ENCODE results near the gene ZNF507.

Gene ZNF507

GRCh38 chr19:32349051-32349450 is 3.6 kb downstream of the ZNF507 start:
- DNase-seq (ENCODE audit: low read depth) = no peak
- TF ChIP-seq CTCF (IDR thresholded peaks at IDR 0.05; ENCODE audit: insufficient read depth, low read depth, low read length, missing control alignments) = no peak
- H3K4me3 ChIP-seq (ENCODE audit: low read depth, low read length) = no peak overlapping the region

GRCh38 chr19:32349724-32350470 is 4.5 kb downstream of the ZNF507 start:
- TF ChIP-seq CTCF (IDR thresholded peaks at IDR 0.05; ENCODE audit: insufficient read depth, low read depth, low read length, missing control alignments) = no peak
- DNase-seq (ENCODE audit: low read depth) = no peak
- H3K4me3 ChIP-seq (ENCODE audit: low read depth, low read length) = no peak overlapping the region

- TF ChIP-seq CTCF (IDR thresholded peaks at IDR 0.05; ENCODE audit: insufficient read depth, low read depth, low read length, missing control alignments) = no peak
- no peak overlapping the region for H3K4me3 ChIP-seq (ENCODE audit: low read depth, low read length)
- DNase-seq (ENCODE audit: low read depth) = no peak
Measured at GRCh38 chr19:32350471-32350865, 5.1 kb downstream of the ZNF507 start.

GRCh38 chr19:32350987-32351348 is 5.6 kb downstream of the ZNF507 start:
- no peak overlapping the region for H3K4me3 ChIP-seq (ENCODE audit: low read depth, low read length)
- TF ChIP-seq CTCF (IDR thresholded peaks at IDR 0.05; ENCODE audit: insufficient read depth, low read depth, low read length, missing control alignments) = no peak

GRCh38 chr19:32352241-32352630 is 6.8 kb downstream of the ZNF507 start:
- TF ChIP-seq CTCF (IDR thresholded peaks at IDR 0.05; ENCODE audit: insufficient read depth, low read depth, low read length, missing control alignments) = no peak
- DNase-seq (ENCODE audit: low read depth) = no peak
- H3K4me3 ChIP-seq (ENCODE audit: low read depth, low read length) = no peak overlapping the region

More at GRCh38 chr19:32350987-32351348, 5.6 kb downstream of the ZNF507 start:
- no peak for DNase-seq (ENCODE audit: low read depth)

- no peak overlapping the region for H3K4me3 ChIP-seq (ENCODE audit: low read depth, low read length)
- no peak for TF ChIP-seq CTCF (IDR thresholded peaks at IDR 0.05; ENCODE audit: insufficient read depth, low read depth, low read length, missing control alignments)
- DNase-seq (ENCODE audit: low read depth) = no peak
Measured at GRCh38 chr19:32354345-32354744, 8.9 kb downstream of the ZNF507 start.

- no peak for TF ChIP-seq CTCF (IDR thresholded peaks at IDR 0.05; ENCODE audit: insufficient read depth, low read depth, low read length, missing control alignments)
- no peak for DNase-seq (ENCODE audit: low read depth)
Measured at GRCh38 chr19:32355309-32355708, 9.9 kb downstream of the ZNF507 start.

More at GRCh38 chr19:32355309-32355708, 9.9 kb downstream of the ZNF507 start:
- no peak overlapping the region for H3K4me3 ChIP-seq (ENCODE audit: low read depth, low read length)

Data from GM12865 (cell line).